SKM-1 (cell line): ENCODE data around the gene CHCHD4.

Experiments
- DNase-seq: peaks from one replicate; lab custom pipeline; 2025; ENCODE audit not compliant: unreplicated experiment; lab: John Stamatoyannopoulos, UW

The CHCHD4 gene

DNA sequence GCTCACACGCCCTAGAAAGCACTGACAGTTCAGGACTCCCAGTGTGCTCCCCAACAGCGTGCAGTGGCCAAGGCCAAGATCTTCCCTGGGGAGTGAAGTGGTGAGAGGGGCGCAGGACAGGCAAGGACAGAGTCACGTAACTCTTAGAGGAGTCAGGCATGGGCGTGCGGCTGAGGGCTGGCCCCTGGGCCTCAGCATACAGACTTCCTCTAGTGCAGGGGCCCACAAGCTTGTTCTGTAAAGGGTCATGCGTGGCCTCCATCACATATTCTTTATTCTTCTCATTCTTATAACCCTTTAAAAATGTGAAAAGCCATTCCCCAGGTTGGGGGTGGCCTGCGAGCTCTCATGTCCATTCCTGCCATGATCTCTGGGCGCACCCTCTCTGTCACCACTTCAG, 25.4 kb upstream of the CHCHD4 start:
- no peak for DNase-seq

- no peak for DNase-seq
Observed at GRCh38 chr3:14148041-14148985, 23.6 kb upstream of the CHCHD4 start.

DNA sequence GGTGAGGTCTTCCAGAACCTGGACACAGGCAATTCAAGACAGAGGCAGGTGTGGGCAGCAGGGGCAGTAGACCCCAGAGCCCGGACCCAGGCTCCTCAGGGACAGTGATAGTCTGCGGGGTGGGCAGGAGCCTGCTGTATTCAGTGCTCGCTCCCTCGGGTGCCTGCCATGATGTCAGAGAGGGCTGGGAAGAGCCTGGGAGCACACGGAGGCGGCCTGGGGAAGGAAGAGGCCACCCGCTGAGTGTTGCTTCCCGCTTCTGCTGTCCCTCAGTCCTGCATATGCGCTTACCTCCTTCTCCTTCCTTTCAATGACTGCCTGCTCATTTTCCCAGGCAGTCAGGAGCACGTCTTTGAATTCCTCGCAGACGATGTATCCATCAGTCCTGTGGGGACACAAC, 22.9 kb upstream of the CHCHD4 start:
- DNase-seq, result no peak

GRCh38 chr3:14147066-14147435, 22.4 kb upstream of the CHCHD4 start:
- DNase-seq, result no peak

DNA sequence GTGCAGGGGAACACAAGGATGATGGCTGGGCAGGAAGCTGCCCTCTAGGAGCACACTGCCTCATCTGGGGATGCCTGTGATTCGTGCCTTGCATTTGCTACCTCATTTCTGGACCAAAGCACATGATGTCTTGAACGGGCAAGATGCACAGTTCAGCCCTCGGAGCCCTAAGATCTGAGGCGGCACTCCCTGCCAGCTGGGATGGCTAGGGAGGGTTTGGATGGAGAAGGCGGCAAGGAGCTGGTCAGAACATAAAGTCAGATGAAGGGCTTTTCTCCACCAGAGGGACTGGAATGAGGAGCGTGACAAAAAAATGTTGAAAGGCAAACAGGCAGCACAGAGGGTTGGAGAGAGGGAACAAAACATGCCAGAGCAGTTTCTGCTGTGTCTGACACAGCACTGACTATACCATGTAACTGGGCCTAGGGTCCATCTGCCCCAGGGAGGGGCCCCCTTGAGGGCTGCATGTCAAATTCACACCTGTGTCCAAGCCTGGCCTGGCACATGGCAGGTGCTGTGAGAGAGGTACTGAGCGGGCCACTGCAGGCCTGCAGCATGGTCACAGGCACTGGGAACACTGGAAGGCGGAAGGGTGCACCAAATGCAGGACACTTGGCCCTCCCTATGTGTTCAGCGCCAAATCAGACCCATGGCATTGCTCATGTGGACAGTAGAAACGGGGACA, 21.9 kb upstream of the CHCHD4 start:
- DNase-seq, result no peak

- DNase-seq, result no peak
Observed at GRCh38 chr3:14145670-14146380, 21.2 kb upstream of the CHCHD4 start.

DNA sequence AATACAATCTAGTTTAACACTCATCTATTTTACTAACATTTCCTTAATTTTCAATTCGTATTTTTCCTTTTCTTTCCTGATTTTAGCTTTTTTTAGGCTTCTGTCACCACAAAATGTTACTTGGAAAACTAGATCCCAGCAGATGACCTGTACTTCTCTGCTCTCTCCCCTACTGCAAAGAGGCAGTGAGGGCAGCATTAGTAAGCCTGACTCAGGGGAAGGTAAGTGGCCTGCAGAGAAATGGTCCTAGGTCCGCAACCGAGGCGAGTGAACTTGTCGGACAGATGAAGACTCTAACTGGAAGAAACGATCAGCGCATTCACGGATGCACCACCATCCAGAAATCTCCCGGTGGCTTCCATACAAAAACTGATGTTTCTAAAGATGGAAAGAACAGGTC, 20.6 kb upstream of the CHCHD4 start:
- no peak for DNase-seq

- DNase-seq, result peak; percentile 96
Observed at GRCh38 chr3:14144423-14145075, 19.9 kb upstream of the CHCHD4 start.

DNA sequence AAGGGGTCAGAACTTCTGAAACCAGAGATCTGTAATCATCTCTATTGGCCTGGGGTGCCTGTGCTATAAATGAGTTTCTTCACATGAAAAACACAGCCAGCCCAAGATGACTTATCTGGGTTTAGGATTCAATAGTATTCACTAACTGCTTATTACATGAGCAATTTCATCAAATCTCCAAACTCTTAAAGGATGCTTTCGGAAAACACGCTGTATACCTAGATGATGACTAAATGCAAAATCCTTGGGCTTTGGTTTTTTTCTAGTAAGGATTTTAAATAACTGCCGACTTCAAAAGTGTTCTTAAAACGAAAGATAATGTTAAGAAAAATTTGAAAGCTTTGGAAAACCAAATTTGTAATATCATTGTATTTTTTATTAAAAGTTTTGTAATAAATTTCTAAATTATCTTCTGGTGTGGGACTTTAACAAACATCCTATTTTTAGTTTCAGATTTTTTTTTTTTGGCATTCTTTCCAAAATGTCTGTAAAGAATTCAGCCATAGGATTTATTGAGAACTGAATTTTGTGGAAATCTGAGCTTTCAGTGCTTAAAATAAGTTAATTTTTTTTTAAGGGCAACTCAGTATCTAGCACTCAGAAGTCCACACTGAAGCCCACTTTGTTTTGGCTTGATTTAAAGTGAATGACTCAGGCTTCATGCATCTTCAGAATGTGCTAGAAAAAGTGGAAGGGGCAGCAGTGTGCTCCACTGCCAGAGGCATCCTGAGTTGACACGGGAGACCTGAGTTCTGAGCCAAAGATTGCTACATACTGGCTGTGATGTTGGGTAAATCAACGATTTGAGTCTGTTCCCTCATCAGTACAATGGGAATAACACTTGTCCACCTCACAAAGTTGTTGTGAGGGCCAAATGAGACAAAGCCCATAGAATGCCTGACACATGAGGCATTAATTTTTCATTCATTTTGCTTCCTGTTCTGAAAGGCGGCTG, 18.9 kb upstream of the CHCHD4 start:
- DNase-seq, result no peak

- no peak for DNase-seq
Observed at GRCh38 chr3:14142567-14143270, 18.0 kb upstream of the CHCHD4 start.

DNA sequence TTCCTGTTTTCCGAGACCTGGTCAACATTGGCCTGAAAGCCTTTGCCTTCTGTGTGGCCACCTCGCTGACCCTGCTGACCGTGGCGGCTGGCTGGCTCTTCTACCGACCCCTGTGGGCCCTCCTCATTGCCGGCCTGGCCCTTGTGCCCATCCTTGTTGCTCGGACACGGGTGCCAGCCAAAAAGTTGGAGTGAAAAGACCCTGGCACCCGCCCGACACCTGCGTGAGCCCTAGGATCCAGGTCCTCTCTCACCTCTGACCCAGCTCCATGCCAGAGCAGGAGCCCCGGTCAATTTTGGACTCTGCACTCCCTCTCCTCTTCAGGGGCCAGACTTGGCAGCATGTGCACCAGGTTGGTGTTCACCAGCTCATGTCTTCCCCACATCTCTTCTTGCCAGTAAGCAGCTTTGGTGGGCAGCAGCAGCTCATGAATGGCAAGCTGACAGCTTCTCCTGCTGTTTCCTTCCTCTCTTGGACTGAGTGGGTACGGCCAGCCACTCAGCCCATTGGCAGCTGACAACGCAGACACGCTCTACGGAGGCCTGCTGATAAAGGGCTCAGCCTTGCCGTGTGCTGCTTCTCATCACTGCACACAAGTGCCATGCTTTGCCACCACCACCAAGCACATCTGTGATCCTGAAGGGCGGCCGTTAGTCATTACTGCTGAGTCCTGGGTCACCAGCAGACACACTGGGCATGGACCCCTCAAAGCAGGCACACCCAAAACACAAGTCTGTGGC, 17.1 kb upstream of the CHCHD4 start:
- no peak for DNase-seq

DNA sequence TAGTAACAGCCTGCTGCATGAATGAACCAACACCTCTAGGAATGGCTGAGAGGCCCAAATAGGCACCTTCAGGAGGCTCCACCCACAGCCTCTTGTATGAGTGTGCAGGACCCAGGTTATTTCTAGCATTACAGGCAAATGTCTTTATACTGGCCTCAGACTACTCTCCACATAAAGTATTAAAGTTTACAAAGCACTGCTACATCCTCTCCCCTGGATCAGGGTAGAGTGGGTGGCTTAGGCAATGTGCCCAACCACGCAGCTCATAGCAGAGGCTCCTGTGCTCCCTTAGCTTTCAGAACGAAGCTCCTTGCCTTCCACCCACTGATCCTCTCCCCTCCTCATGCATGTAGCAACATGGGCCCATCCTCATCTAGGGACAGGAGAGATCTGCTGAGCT, 16.5 kb upstream of the CHCHD4 start:
- DNase-seq, result no peak

DNA sequence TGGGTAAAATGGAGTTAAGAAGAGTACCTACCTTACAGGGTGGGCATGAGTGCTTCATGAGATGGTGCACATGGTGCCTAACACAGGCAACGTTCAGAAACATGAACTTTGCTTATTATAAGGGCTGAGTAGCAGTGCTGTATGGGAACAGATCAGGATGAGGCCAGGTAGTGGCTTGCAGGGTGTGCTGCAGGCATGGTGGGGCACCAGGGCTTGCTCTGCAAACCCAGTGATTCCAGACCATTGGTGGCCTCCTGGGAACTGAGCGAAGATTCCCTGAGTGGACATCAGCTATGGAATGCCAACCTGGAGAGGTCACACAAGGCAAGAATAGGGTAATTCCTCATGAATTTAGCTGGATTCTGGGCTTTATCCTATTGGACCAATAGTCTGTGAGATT, 16.0 kb upstream of the CHCHD4 start:
- DNase-seq, result no peak

GRCh38 chr3:14139771-14140170, 15.1 kb upstream of the CHCHD4 start:
- no peak for DNase-seq

GRCh38 chr3:14138878-14139655, 14.4 kb upstream of the CHCHD4 start:
- DNase-seq, result no peak

DNA sequence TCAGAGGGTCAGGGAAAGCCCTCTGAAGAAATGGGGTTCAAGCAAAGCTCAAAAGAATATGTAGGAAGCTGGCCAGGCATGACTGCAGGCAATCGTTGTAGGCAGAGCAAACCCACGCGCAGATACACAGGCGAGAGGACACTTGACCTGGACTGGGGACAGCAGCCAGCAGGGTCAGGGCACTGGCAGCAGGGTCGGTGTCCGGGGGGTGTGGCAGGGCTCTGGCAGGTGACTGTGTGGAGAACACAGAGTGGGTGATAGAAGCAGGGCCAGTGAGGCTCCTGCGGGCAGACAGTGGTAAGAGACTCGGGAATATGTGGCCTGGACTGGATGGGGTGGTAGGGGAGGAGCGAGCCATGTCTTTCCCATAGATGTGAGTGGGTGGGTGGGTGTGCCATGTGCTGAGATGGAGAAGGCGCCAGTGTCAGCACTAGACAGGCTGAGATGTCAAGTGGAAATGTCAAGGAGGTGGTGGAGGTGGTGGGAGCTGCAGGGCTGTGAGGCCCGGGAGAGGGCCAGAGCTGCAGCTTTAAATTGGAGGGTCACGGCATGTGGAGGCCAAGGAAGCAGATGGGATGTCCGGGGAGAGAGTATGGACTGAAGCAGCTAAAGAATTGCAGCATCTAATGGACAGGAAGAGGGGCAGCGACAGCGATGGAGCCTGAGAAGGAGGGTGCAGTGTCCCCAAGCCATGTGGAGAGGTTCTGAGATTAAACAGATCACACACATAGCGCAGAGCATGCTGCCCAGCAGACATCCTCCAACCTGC, 13.6 kb upstream of the CHCHD4 start:
- no peak for DNase-seq

- no peak for DNase-seq
Observed at GRCh38 chr3:14137445-14137844, 12.8 kb upstream of the CHCHD4 start.
